OCI-LY7 (cell line): ENCODE data around the gene SASH1.
"Not testable (repeated sequence)": the region's sequence is repeated elsewhere in the genome, so short reads cannot be mapped to it uniquely, and the experiment has no call there.

Experiments
- CTCF ChIP-seq: fragments of 200-600 bp; sonication (generic); conservative IDR thresholded peaks from 2 replicates; pipeline ENCODE4 v1.5.1; 2014; ENCODE audit warnings: mild to moderate bottlenecking, antibody characterized with exemption, low read length, moderate library complexity, mixed read lengths
- EZH2phosphoT487 ChIP-seq: fragments of 200-600 bp; sonication (generic); IDR thresholded peaks from 2 replicates; pipeline ENCODE4 v1.6.1; 2018; ENCODE audit warnings: low read depth, borderline replicate concordance, mild to moderate bottlenecking, mixed run types, antibody characterized with exemption, low read length, moderate library complexity, mixed read lengths

- not testable (repeated sequence) for TF ChIP-seq CTCF, EZH2phosphoT487
Measured at GRCh38 chr6:148352421-148352820, 9.8 kb downstream of the SASH1 start.
